Activated CD8-positive, alpha-beta memory T cell treated with anti-CD3 and anti-CD28 coated beads, Interleukin-2, amount 50 U/mL, for 24 hours (primary cell): ENCODE results near the gene SIRT5.

Source experiments
- DNase-seq: peaks from one replicate; pipeline ENCODE4 v3.0.0-alpha.2; 2020; ENCODE audit errors: extremely low read depth

The SIRT5 gene

DNA sequence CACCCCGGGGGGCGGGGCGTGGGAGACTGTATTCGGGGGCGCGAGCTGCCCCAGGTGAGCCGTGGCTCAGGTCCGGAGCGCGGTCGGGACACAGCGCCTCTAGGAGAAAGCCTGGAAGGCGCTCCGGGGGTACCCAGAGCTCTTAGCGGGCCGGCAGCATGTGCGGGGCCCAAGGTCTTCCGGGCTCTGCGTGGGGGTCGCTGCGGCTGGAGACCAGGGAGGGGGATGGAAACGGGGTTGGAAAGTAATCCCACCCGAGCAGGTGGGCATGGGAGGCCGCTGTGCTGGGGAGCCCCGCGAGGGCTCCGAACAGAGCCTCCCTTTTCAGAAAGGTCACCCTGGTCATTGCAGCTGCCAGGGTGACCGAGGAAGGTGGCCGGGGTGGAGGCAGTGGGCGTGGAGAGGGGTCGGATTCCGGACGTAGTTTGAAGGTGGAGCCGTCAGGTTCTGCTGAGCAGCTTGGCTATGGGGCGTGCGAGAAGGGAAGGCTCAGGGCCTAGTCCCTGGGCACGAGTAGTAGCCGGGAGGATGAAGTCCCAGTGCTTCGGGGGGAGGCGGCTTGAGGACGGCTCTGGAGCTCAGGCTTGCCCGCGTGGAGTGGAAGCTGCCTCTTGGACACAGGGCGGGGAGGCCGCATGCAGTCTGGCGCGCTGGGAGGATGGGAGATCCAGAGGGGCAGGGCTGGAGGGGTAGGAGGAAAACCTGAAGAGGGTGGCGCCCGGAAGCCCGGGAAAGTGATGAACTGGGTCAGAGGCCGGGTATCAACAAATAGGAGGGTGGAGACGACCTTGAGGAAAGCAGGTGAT lies at the start of gene SIRT5:
Gene SIRT5, plus strand, starts transcription at position 31 of the 806 bp plus-strand sequence. CDS start 9,510 bp downstream, outside the sequence.
- DNase-seq = peak; percentile 21

DNA sequence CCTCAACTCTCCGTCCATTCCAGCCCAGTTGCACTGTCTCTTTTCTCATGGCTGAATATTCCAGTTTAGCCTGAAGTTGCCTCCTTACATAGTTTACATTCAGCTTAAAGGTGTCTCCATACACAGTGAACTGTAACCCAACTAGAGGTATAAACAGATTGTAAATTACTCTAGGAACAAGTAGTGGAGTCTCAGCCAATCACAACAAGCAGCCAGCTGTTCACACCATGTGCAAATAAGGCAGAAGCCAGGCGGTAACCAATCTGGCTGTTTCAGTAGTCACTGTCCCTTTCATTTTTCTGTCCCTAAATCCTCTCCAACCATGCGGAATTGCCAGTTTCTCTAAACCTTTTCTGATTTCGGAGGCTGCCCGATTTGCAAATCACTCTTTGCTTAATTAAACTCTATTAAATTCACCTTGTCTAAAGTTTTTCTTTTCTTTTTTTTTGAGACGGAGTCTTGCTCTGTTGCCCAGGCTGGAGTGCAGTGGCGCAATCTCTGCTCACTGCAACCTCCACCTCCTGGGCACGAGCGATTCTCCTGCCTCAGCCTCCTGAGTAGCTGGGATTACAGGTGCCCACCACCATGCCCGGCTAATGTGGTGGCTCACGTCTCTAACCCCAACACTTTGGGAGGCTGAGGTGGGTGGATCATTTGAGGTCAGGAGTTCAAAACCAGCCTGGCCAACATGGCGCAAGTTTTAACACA lies 49.4 kb upstream of the SIRT5 start:
- DNase-seq = no peak

DNA sequence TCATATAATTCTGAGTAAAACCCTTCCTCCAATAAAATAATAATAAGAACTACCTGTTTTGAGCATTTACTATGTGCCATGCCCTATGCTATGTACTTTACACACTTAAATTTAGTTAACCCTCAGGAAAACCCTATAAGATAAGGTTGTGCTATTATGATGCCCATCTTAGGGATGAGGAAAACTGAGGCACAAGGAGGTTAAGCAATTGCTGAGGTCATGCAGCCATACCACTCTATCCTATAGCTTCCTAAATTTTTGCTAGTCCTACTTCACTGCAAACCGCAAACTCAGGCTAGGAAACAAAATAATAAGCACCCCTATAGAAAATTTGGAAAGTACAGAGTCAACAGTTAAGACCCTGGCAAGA lies 48.1 kb upstream of the SIRT5 start:
- DNase-seq = no peak

DNA sequence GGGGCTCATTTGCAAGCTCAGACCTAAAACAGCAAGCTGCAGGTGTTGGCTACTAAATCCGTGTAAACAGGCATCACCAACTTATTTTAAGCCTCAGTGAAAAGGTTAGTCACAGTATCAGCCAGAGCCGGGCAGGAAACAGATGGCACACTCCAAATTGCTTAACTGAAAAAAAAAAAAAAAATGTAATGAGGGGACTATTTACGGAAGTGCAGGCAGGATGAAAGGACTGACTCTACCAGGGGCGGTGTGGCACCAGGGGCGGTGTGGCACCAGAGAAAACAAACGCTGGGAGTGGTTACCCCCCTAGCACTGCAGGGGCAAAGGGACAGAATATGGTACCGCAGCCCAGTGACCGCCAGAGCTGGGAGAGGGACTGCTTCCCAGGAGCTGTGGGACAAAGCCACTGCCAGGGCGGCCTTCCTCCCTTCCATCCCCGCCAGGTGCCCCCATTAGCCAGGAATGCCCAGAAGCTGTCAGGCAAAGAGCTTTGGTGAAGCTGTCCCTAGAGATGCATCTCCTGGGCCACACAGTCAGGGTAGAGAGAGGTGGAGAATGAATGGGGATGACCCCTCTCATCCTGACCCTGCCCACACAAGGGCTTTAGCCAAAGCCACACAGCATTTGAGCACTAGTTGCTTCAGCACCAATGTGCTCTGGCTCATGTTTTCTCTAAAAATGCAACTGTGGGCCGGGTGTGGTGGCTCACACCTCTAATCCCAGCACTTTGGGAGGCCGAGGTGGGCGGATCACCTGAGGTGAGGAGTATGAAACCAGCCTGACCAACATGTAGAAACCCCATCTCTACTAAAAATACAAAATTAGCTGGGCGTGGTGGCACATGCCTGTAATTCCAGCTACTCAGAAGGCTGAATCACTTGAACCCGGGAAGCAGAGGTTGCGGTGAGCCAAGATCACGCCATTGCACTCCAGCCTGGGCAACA lies 47.4 kb upstream of the SIRT5 start:
- no peak for DNase-seq

DNA sequence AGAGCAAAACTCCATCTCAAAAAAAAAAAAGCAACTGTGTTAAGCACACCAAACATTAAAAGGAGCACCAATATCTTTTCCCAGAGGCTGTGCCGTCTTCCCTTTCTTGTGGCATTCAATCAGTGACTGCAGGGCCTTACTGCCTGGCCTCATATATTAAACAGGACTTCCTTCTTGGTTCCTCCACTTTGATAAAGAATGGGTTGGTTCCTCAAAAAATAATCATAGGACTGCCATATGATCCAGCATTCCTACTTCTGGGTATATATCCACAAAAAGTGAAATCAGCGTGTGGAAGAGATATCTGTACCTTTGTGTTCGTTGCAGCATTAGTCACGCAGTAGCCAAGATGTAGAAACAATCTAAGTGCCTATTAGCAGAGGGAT lies 46.7 kb upstream of the SIRT5 start:
- DNase-seq = no peak

DNA sequence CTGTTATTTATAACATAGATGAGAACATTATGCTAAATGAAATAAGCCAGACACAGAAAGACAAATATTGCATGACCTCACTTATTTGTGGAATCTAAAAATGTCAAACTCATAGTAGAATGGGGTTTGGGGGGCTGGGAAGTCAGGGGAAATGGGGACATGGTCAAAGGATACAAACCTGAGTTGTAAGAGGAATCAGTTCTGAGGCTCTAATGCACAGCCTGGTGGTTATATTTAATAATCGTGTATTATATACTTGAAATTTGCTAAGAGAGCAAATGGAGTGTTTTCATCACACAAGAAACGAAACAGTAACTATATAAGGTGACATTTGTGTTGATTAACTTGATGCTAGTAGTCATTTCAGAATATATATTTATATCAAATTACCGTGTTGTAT lies 46.2 kb upstream of the SIRT5 start:
- no peak for DNase-seq

DNA sequence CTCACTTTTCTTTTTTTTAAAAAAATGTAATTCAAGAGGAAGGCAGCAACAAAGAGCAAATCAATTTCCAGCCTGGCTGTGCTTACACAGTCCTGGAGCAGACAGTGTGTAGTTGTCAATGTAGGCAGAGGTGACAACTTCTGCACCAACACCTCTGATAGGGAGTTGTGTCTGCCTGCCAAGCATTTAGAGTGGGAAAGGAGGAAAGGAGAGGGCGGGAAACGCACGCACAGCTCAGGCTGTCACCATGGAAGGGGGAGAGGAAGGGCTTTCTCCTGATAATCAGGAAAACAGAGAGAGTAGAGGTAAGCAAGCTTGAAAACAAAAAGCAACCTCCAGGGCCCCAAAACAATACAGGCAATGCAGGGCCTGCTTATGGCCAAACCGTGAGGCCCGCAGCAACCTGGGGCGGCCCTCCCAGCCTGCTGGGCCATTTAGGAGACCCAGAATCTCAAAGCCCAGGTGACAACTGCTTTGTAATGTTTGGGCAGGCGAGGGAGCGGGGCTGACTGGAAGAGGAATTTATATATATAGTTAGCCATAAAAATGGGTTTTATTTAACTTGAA lies 45.5 kb upstream of the SIRT5 start:
- no peak for DNase-seq

DNA sequence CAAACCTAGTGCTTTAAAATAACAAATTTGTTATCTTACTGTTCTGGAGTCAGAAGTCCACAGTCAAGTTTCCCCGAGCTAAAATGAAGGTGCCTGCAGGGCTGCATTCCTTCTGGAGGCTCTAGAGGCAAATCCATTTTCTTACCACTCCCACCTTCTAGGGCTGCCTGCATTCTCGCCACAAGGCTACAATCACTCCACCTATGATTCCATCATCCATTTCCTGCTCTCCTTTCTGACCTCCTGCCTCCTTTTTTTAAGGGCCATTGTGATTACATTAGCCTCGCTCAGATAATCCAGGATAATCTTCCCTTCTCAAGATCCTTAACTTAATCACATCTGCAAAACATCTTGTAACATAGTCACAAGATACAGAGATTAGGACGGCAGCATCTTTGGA lies 42.4 kb upstream of the SIRT5 start:
- no peak for DNase-seq

DNA sequence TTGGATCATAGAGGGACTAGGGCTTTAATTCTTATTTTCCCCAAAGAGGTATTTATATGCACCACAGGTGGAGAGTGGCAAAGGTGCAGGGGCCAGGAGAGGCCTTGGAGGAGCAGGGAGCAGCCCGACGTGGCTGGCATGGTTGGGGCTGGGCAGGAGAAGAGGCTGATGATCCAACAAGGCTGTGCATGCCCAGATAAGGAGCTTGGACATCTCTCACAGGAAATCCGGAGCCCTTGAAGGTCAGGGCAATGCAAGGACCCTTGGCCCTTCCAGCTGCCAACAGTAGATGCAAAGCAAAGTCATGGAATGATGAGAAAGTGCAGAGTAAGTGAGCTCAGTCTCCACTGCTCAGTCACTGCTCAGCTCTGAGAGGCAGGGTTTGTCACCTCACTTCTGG lies 39.9 kb upstream of the SIRT5 start:
- no peak for DNase-seq

DNA sequence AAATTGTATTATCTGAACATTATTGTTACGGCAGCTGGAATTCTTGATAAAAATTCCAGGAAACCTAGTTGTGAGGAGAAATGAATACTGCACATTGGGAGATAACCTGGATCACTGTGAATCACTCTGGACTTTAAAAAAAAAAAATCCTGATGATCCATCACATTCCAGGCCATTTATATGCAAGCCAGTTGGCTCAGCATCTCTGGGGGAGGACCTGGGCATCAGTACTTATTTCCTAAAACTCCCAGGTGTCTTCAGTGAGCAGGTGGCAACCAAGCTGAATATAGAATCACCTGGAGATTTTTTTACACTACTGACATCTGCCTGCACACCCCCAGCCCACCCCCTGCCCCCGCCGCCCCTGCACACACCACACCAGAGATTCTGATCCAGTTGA lies 39.1 kb upstream of the SIRT5 start:
- no peak for DNase-seq

DNA sequence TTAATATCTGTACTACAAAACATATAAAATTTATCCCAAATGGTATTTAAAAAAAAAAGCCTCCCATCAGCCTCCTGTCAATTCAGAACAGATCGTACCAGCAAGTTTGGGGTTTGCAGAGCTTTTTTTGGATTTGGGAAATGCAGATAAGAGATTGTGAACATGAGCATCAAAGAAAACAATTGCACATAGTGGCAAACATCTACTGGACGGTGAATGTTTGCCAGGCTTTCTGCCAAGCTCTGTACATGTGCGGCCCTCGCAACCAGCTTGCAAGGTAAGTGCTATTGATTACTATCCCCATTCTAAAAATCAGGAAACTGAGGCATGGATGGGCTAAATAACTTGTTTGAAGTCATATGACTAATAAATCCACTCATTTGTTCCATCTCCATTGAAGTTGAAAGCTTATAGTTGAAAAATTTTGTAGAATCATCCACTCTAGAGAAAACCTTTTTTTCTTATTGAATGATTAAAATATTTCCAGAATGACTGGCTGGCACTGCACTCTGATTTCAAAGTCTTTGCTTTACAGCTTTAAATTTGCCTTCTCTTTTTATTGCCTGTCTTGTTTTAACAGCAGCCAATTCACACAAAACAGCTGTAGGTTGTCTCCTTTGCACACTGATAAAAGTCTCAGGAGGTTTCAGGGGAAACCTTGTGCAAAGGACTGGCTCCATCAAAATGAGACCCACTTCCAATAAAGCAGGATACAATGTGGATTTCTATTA lies 37.4 kb upstream of the SIRT5 start:
- DNase-seq = no peak

DNA sequence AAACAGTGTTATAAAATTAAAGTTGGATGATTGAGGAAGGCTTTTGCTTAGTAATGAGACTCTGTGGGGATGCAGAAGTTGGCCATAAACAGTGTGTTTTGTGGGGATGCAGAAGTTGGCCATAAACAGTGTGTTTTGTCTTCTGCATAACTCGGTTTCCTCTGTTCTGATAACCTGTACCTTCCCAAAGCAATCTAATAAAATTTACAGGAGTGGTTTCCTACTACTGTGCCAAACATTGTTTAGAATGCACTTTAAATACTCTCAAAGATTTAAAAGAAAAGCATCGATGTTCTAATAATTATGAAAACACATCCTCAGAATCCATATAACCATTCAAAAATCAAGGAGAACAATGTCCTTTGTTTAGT lies 36.9 kb upstream of the SIRT5 start:
- DNase-seq = no peak

DNA sequence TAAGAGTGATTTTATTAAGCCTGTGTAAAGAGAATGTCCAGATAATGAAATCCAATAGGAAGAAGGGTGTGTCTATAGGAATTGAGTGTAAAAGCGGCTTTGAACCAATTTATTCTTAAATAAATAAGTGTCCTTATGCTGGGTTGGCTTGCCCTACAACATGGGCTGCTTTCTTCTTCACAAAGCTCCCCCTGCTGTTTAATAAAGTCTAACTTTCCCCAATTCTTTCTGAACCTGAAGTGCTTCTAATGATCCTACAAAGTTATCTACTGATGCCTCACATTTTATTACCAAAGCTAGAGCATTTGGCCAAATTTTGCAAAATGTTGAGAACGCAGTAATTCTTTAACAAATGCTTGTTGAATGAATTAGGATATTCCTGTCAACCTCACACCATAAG lies 36.3 kb upstream of the SIRT5 start:
- no peak for DNase-seq

DNA sequence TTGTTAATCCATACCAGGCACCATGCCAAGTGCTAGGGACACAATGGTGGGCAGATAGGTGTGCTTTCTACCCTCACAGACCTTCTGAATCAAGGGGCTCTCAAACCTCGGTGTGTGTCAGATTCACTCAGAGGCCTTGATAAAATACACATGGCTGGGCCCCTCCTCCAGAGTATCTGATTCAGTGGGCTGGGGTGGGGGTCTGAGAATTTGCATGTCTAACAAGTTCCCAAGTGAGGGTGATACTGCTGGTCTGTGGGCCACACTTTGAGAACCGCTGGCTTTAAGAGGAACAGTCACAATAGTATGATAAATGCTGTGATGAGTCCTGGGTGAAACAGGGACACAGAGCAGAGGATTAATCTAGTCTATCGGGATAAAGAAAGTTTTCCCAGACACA lies 35.8 kb upstream of the SIRT5 start:
- no peak for DNase-seq

DNA sequence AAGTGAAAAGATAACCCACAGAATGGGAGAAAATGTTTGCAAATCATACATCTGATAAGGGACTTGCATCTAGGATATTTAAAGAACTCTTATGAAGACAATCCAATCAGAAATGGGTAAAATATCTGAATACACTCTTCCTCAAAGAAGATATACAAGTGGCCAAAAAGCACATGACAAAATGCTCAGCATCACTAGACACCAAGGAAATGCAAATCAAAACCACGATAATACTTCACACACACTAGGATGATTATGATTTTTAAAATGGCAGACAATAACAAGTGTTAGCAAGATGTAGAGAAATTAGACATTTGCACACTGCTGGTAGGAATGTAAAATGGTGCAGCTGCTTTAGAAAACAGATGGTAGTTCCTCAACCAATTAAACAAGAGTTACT lies 34.8 kb upstream of the SIRT5 start:
- no peak for DNase-seq

DNA sequence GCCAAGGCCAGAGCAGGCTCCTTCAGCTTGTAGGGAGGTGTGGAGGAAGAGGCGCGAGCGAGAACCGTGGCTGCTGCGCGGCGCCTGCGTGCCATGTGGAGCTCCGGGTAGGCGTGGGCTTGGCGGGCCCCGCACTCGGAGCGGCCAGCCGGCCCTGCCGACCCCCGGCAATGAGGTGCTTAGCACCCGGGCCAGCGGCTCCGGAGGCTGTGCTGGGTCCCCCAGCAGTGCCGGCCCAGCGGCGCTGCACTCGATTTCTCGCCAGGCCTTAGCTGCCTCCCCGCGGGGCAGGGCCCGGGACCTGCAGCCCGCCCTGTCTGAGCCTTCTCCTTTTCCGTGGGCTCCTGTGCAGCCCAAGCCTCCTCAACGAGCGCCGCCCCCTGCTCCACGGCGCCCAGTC lies 32.9 kb upstream of the SIRT5 start:
- DNase-seq = no peak

DNA sequence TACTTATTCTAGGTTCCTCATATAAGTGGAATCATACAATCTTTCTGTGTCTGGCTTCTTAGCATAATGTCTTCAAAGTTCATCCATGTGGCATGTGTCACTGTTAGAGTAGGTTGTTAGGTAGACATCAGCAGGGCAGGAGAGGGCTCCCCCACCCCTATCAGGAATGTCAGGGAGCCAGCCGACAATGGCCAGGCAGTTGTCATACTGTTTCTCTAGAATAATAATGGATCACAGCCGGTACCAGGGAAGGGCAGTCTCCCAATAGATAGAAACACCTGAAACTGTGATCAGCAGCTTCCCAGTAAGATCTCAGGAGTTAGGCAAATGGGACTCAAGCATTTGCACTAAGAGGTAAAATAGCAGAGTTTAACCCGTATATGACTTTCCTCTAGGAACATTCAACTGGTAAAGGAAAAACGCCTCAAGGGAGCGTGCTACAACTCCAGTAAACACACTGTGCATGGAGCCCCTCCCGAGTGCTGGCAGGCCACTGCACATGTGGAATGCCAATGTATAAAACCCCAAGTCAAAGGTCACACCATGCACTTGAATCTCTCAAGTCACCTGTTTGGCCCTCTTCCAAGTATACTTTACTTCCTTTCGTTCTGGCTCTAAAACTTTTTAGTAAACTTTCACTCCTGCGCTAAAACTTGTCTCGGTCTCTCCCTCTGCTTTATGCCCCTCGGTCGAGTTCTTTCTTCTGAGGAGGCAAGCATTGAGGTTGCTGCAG lies 29.8 kb upstream of the SIRT5 start:
- no peak for DNase-seq

DNA sequence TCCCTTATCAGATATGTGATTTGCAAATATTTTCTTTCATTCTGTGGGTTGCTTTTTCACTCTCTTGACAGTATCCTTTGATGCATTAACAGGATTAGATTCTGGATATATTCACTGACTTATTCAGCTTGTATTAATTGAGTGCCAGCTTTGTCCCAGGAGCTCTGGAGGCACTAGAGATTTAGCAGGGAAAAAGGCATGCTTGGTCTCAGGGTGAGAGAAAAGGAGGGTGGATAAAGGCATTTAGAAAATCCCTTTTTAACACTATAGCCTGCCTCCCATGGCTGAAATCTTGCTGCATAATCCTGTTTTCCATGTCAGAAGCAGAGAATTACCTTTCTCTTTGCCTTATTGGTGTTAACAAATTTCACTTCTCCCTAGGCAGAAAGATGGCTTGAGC lies 28.5 kb upstream of the SIRT5 start:
- no peak for DNase-seq

DNA sequence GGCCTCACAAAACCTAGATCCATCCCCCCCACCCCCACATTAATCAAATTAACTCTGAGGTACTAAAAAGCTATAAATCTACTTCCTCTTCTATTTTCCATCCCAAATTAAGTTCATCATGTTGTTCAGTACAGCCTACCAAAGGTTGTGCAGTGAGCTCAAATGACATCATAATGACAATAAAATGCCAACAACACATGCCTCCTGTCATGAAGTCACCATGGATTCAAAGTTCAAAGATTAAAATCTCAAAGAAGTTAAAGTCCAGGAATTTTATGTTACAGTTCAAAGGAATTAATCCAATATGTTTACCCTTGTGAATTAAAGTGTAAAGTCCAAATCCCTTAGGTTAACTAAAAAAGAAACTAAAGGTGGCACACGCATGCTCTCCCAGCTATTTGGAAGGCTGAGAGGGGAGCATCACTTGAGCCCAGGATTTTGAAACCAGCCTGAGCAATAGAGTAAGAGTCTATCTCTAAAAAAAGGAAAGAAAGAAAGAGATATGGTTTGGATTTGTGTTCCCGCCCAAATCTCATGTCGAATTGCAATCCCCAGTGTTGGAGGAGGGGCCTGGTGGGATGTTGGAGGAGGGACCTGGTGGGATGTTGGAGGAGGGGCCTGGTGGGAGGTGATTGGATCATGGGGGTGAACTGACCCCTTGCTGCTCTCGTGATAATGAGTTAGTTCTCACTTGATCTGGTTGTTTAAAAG lies 25.7 kb upstream of the SIRT5 start:
- DNase-seq = no peak

DNA sequence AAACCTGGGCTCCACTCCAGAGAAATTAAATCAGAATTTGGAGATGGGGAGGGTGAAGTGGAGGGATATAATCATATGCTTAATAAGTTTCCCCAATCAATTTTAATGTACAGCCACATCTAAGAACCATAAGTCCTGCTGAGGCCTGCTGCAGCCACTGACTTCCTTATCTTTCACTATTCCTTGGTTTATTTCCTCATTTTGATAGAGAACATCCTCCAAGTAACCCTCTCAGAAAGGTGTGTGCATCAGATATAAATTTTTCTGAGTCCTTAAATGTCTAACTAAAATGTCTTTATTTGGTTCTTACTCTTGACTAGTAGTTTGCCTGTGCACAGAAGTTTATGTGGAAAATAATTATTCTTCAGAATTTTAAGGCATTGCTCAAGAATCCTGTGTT lies 23.7 kb upstream of the SIRT5 start:
- no peak for DNase-seq
